HUDEP-2 (cell line): Measurements from ENCODE around the gene ARL15.

ENCODE experiments used
- DNase-seq, 76 experiments: peaks; one replicate each; lab custom pipeline; 2025; ENCODE audit not compliant: unreplicated experiment in 76 of 76; lab: John Stamatoyannopoulos, UW

ARL15 gene

DNA sequence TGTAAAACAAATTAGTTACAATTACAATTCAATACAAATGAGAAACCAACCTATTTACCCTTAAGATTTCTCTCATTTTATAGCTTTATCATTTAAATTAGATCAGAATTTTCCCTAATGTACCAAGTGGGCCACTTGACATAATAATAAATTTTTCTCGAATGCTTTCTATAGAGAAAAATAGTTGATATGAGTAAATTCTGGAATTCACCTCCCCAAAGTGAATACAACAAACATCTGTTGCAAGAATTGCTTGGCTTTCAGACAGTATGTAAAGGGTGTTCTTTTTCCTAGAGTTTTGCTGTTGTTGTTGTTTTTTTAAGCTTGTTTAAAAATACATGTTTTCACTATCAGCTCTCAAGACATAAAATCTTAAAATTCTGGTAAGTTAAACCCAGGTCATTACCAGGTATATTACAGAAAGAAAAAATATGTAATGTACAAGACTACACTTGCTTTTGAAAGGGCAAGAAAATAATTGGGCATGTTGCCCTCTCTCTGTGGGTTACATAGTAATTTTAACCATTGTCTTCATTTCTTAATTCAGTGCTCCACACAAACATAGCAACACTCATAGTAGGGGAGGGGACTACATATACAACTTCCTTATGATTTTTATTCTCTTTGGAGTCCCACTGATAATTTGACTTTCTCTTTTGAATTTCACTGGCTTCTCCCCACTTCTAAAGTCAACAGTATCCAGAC lies 200.6 kb downstream of the ARL15 start:
- DNase-seq, result no peak

DNA sequence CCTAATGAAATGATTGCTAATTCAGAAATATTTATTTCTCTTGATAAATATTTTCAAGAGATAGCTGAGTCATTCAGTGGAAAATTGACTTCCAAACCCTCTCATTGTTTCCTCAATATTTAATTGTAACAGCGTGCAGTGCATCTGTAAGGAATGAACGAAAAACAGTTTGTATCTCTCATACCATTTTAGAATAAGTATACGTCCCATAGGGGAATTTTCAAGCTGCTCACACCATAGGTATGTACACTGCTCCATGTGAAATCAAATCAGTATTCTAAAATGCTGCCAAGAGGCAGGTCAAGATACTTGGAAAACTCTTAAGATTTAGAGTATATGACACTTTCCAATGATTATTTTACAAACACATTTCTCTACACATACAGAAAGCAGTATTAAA lies 202.2 kb downstream of the ARL15 start:
- no peak for DNase-seq

DNA sequence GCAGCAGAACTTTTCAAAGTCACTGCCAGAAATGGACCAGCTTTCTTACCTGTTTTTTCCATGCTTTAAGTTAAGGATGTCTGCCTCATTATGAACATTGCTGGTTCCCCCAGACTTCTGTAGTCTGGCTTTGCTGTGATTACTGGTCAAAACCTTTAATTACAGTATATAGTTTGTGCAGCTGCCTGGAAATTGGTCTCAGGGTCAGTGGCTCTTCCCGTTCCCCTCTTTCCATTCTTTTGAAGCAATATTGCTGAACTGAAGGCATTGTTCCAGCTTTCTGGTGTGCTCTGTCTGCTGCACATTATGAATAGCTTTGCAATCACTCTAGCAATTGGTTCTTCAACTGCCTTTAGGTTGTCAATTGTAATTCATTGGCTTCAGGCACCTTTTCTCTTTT lies 206.5 kb downstream of the ARL15 start:
- DNase-seq, result no peak

DNA sequence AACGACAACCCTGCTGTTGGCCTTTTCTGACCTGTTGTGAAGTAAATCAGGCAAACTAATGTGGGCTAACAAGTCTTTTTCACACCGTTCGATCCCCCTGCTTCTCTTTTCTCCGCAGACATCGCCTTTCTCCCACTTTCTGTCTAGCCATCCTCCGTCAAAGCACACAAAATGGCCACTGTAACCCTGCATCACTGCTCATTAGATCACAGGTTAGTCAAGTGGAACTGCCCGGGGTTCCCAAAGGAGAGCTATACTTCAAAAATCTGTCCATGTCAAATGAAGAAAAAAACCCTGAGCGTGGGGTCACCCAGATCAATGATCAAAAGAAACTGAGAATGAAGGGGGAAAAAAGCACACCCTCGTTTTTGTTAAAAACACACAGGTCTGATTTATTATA lies 212.1 kb downstream of the ARL15 start:
- no peak for DNase-seq

DNA sequence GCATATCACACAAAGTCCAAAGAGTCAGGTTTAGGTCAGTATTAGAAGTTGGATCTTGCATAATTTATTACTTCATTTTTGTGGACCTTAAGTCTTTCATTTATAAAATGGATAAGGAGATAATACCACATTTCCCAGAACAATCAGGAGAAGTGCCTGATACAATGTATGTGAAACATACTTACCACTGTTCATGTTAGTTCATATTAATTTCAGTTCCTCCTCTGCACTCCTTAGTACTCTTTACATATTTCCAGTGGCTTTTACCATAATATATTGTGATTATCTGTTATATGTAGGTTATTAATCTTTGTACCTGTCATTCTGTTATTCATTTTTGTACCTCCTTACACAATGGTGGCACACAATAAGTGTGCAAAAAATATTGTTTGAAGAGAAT lies 214.4 kb downstream of the ARL15 start:
- DNase-seq, result no peak

DNA sequence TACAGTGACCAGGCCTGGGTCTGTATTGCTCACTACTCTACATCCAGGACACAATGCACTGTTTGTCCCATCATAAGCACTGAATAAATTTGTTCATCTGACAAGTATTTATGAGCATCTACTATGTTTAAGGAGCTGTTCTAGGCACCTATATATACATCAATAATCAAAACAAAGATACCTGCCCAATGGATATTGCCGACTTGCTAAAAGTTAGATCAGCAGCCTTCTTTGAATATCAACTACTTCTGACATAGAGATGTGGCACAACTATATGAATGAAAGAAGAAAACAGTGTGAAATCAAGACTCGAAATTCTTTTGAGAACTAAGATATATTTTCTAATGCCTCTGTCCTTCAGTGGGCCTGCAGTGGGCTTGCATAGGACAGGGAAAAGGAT lies 215.7 kb downstream of the ARL15 start:
- DNase-seq, result no peak

DNA sequence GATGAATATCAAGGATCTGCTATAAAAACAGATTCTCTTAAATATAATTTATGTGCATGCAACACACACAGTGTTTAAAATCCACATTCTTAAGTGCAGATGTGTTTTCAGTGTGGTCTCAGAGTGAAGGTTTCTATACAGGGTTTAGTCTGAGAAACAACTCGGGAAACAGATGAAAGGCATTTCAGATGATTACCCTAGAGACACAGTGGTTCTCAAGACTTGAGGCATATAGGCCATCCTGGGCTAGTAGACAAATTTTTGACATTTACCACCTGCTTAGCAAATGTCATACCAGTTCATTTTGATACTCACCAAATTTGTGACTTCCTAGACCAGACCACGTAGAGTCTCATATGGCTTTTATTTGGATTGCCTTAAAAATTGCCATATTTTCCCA lies 216.5 kb downstream of the ARL15 start:
- DNase-seq, result no peak

DNA sequence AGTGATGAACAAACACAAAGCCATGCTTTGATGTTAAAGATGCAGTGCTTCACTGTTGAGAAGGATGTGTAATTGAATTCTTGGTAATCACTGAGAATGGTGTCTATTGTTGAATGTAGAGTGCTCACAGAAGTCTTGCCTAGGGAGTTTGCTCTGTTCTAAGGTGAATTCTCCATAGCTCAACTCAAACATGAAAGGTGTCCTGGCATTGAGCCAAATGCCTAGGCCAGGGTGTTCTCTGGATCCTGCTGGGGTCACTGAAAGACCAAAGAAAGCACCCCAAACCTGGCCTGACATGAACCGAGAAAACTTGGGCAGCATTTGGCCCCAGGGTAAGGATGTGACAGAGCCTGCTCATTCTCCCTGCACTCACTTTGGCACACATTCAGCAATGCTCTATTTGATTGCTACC lies 217.3 kb downstream of the ARL15 start:
- DNase-seq, result no peak

DNA sequence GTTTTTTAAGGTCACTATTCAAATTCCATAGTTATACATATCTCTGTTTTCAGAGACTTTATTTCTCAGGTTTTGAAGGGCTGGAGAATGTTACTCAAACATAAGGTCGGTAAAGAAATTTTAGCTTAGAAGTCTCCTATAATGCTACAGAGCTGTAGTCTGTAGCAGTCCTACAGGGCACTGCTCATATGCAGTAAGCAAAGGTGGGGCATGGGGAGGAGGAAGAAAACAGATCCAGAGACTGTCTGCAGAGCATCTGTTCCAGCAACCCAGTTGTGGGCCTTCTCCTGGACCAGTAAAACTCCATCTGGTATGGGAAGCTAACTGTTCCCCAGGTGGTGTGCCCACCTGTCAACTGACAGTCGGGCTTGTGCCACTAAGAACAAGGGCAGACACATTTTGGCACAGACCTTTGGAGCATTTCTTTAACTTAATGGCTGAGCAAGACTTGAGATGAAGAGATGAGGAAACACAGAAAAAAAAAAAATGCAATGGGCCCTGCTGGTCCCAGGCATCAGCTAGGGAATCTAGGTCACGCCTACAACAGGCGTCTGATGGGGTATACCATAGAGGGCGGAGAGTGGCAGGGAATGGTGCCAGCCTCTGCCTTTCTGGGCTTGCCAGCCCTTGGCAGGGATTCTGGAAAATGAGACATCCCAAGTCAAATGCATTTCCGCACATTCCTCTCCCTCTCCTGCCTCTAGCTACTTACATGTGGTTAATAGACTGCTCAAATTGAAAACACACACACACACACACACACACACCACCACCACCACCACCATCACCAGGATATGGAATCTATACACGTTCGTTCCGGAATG lies 218.9 kb downstream of the ARL15 start:
- no peak for DNase-seq

DNA sequence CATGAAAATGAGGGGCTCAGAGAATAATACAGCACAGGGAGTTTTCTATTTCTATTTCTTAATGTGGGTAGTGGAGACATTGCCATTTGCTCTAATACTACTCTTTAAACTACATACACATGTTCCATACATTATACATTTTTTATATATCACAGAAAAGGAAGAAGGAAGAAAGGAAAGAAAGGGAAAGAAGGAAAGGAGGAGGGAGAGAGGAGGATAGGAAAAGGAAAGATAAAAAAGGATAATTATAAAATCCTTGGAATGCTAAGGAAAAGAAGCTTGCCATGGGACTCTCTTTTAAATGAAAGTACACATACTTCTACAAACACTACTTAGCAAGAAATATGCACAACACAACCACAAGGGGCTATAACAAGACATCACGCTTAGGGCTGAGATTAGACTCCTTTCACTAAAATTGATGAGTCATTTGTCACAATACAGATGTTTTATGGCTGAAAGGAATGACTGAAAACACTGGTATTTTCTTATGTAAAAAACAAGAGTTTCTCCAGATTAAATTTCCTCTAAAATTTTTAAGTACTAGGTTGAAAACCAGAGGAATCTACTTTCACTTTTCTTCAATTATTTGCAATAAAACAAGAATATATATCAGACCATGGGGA lies 219.8 kb downstream of the ARL15 start:
- DNase-seq, result peak in 12 of 76 experiments; percentile 2 to 29 (median 8)

DNA sequence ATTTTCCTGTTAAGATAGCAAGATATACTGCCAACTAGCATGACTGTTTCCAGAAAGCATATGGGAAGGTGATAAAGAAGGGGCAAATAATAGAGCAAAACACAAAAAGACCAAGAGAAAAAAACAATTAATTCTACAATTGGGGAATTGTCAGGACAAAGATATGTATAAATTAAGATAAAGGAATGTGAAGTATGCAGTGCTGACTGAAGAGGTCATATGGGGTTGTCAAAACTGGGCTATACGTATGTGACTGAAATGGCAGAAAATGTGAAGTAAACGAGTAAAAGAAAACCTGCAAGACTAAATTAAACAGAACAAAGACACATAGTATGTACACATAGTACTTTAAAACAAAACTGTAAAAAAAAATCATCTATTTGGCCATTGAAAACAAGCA lies 222.3 kb downstream of the ARL15 start:
- no peak for DNase-seq

DNA sequence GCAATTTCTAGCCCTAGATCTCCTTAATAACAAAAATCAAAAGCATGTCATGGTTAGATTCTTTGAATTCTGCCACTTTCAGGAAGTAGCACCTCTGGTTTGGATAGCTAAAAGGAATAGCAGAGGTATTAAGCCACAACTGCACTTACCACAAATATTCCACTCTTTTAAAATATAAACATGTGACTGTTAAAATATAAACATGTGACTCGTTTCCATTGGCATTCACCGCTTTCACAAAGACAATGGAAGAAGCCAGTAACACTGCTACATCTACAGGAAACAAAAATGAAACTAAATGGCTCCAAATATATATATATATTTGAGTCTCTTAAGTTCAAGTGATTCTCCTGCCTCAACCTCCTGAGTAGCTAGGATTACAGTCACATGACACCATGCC lies 222.9 kb downstream of the ARL15 start:
- DNase-seq, result no peak

DNA sequence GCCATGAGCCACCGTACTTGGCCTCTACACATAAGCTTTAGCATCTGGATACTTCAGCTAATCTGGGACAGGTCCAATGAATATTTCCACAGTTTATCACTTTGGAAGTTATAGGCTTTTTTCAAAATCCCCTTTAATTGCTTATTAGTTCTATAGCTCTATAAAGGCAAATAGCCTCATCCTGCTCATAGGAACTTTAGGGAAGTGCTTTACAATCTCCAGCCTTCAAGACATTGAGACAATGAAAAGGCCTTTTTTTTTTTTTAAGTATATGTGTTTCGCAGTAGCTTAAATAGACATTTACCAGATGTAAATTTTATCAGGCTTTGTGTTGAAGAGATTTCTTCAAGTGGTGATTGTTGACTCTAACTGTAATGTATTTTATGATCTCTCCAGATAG lies 224.2 kb downstream of the ARL15 start:
- no peak for DNase-seq

DNA sequence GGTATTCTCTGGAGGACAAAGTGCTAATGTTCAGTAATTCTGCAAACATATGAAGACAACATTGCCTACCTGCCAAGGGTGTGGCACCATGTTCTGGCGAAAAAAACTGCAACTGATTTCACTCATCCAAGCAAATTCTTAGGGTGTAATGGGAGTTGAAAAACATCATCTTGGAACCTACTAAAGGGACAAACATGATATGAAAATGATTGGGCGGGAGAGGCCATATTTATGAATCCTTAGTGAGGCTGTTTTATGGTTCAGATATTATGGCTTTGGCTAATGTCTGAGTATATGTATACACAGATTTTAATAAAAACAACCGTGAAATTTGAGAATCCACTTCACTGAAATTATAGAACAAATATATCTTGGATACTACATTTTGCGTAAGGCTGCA lies 225.7 kb downstream of the ARL15 start:
- DNase-seq, result no peak

DNA sequence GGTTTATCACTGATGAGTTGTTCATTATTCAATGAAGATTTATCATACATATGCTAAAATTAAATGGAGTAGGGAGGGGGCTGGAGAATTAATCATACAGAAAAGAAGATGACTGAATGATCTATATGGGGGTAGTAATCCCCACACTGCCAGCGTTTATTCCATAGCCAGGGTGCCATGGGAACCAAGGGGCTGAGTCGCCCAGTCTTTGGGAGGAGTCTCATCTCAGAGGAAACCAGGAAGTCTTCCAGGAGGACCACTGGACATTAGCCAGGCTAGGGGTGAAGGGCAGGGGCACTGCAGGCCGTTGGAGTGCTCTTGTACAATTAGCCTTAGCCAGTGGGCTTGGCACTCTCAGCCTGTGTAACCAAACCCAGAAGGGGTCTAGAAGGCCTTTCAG lies 226.5 kb downstream of the ARL15 start:
- no peak for DNase-seq

DNA sequence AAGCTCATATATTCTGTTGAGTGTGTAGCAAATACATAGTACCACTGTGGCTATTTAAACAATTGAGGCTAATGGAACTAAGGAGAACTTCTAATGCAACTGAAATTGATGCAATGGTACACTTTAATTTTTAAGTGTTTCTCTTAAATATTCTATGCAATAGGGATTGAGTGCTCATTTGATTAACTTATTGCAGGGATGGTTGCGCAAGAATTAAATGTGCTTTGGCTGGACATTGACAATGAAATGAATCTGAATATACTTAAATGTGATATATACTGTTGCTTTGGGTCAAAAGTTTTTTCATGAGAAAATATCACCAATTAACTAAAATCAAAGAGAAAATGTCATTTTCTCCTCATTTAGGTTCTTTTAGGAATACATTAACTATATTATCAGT lies 227.1 kb downstream of the ARL15 start:
- DNase-seq, result no peak

DNA sequence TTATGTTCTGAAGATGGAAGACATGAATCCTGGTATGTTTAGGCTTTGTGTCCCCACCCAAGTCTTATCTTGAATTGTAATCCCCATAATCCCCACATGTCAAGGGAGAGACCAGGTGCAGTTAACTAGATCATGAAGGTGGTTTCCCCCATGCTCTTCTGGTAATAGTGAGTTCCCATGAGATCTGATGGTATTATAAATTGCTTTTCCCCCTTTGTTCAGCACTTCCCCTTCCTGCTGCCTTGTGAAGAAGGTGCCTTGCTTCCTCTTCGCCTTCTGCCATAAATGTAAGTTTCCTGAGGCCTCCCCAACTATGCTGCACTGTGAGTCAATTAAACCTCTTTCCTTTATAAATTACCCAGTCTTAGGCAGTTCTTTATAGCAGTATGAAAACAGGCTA lies 229.0 kb downstream of the ARL15 start:
- no peak for DNase-seq

DNA sequence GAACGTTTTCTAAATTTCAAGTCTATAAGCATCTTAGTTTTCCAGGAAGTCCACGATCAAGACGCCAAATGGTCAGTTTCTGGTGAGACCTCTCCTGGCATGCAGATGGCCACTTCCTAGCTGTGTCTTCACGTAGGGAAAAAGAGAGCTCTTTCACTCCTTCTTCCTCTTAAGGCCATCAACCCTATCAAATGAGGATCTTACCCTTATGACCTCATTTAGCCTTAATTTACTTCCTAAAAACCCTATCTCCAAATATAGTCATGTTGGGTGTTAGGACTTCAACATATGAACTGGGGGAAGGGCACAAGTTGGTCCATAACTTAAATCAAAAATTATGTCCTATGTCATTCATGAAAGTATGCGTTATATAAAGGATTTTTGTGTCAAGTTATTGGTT lies 229.5 kb downstream of the ARL15 start:
- DNase-seq, result no peak

DNA sequence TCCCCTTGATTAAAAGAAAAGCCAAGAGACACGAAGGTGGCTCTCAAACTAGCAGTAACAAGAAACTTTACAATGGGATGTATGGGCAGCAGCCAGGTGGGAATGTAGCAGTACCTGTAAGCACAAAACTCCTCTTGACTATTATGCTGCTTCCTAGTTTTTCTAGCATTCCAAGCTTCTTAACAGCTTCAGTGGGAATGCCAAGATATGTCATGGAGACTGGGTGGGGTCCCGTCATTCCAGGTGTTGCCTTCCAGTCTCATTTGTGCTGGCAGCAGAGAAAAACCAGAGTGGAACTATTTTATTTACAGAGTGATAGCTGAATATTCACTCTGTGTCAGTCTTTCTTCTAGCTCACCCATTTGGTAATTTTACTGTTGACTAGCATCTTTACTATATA lies 236.6 kb downstream of the ARL15 start:
- no peak for DNase-seq

DNA sequence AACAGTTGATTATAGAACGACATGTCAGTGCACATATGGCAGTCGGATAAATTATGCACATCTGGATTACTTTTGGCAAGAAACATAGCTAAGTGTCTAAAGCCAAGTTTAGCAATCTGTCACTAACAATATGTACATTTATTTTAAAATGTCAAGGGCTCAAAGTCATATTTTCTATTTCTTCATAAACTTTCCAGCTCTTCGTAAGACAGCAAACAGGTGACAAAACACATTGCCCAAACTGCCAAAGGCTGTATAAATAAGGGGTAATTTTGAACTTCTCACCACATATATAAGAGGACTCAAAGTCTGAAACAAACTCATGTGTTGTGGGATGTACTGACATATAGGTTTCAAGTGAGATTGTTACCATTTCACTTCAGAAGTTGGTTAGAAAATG lies 237.2 kb downstream of the ARL15 start:
- no peak for DNase-seq

DNA sequence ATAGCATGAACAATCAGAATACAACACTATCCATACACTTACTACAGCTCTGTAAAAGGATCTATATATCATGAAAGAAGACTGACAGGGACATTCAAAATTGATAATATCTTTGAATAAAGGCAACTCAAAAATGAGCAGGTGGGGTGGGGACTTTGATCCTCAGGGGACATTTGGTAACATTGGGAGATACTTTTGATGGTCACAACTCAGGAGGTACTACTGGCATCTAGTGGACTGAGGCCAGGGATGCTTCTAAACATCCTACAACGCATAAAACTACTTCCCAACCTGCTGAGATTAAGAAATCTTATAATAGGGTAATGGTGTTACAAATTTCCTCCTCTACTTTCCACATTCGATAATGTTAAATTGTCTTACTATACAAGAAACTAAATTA lies 243.9 kb downstream of the ARL15 start:
- no peak for DNase-seq

DNA sequence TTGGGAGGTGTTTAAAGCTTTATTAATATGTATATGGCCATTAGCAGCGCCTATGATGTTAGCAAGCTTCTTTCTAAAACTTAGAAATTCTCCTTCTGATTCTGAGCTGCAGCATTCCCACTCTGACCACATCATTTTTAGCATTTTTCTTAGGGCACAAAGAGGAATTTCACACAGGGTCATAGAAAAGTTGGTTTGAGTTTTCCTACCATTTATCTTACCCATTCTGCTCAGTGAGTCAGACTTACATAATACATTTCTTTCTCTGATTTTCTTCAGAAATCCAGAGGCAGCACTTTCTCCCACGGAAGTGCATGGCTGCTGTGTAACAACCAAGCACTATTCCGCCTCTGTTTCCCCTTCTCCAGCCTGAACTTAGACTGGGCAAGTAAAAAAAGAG lies 246.6 kb downstream of the ARL15 start:
- no peak for DNase-seq
